ENCODE data around the gene SFI1.
A peak's percentile ranks its signal among the peaks of the same experiment; 100 is the strongest.

SFI1 gene

GRCh38 chr22:31488988-31489617, 7.2 kb upstream of the SFI1 start:
- H4K91ac ChIP-seq (ENCODE audit: low read depth, low read length, poor library complexity): no peak overlapping the region
- H2AK5ac ChIP-seq (ENCODE audit: low read depth, low read length): no peak overlapping the region
- peak overlapping the region; percentile 95 for H3K18ac ChIP-seq (ENCODE audit: low read length)
- peaks cover 4 to 9% of the 10 kb centered on the region in 2 donors for H3K4me1 ChIP-seq (ENCODE audit: control insufficient read depth in 2 of 2, insufficient read depth in 1 of 2, low read depth in 1 of 2, low read length in 2 of 2)
- H3K79me1 ChIP-seq (ENCODE audit: low read depth, low read length): peaks cover 3% of the 10 kb centered on the region
- no peaks in the 10 kb centered on the region for H3K27me3 ChIP-seq (ENCODE audit: control insufficient read depth in 3 of 3, insufficient read depth in 3 of 3, low read depth in 1 of 3, low read length in 3 of 3)
- H2BK12ac ChIP-seq (ENCODE audit: low read length): no peak overlapping the region
- DNase-seq (ENCODE audit: low spot score): peak; percentile 27
- H4K8ac ChIP-seq (ENCODE audit: low read depth, low read length): no peak overlapping the region
- H3K27ac ChIP-seq (replicated peaks; ENCODE audit: low read length): no peak overlapping the region
- peak overlapping the region; percentile 95 for H2AFZ ChIP-seq (ENCODE audit: low read length)
- no peak overlapping the region for H3K14ac ChIP-seq (ENCODE audit: low read length)
- no peak overlapping the region for H3K4ac ChIP-seq (ENCODE audit: low read length)
- no peak overlapping the region for H3K23ac ChIP-seq (ENCODE audit: low read depth, low read length, poor library complexity)
- peak overlapping the region; percentile 88 for H2BK5ac ChIP-seq (ENCODE audit: low read length)
- H3K4me2 ChIP-seq (ENCODE audit: insufficient read depth, low read length, poor library complexity, severe bottlenecking): peak overlapping the region; percentile 64
- H3K36me3 ChIP-seq (replicated peaks in 1 of 2; ENCODE audit: control insufficient read depth in 2 of 2, insufficient read depth in 2 of 2, low read length in 2 of 2): peaks cover 2 to 37% of the 10 kb centered on the region in 2 donors
- H2BK120ac ChIP-seq (ENCODE audit: low read depth, low read length): peak overlapping the region; percentile 77
- H3K9me3 ChIP-seq (replicated peaks in 1 of 2; ENCODE audit: control insufficient read depth in 2 of 2, insufficient read depth in 1 of 2, low read depth in 1 of 2, low read length in 2 of 2): no peaks in the 10 kb centered on the region
- H3K9ac ChIP-seq (ENCODE audit: low read depth, low read length, poor library complexity): peak overlapping the region; percentile 96
- no peak overlapping the region for H2BK15ac ChIP-seq (ENCODE audit: low read length)
- peak overlapping the region; percentile 80 to 97 for H3K4me3 ChIP-seq (ENCODE audit: low read length in 2 of 2)
- WGBS, 2 donors (ENCODE audit: extremely low coverage in 2 of 2, insufficient read length in 2 of 2, insufficient replicate concordance in 1 of 2): no CpG with 5 or more reads among the region's 61 CpGs

DNA sequence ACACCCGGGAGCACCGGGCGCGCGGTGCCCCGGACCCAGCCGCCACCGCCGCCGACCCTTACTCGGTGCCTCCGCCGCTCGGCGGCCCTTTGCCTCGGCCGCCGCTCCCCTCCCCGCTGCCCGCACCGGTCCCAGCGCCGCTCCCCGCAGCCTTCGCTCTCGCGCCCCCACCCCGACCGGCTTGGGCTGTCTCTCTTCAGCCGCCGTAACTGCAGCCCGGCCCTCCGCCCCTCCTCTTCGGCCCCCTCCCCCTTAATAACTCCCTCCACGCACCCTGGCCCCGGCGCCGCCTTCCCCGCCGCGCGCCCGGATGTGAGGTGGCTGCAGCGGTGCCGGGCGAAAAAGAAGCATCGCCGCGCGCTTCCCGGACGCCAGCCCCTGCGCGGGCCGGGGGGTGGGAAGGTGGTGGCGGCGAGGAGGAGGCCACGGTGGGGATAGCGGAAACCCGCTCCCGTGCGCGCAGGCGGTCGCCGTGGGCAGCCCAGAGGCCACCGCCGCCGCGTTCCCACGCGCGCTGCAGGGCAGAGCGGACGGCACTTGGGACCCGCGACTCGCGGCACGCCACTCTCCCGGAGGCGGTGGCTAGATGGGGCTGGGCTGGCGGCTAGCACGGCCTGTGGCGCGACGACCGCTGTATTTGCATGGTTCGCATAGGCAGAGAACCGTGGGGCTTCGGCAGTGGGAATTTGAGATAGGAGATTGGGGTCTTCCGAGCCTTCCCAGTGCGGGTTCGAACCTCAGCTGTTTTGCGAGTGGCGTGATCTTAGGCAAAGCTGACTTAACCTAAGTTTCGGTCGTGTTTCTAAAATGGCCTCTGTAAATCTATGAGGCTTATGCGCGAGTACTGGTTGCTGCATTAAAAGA, 6.5 kb upstream of the SFI1 start, which contains the start of gene EIF4ENIF1:
TSS of gene EIF4ENIF1 (minus strand) at position 211 of the 864 bp plus-strand sequence. CDS start 1,124 bp downstream, outside the sequence.
- Histone ChIP-seq H3K36me3 (replicated peaks in 1 of 2; ENCODE audit: control insufficient read depth in 2 of 2, insufficient read depth in 2 of 2, low read length in 2 of 2) (peaks cover 2 to 29% of the 10 kb centered on the region in 2 donors), H3K9me3 (replicated peaks in 1 of 2; ENCODE audit: control insufficient read depth in 2 of 2, insufficient read depth in 1 of 2, low read depth in 1 of 2, low read length in 2 of 2) (no peaks in the 10 kb centered on the region), H2BK120ac (ENCODE audit: low read depth, low read length) (peak within 1 kb of the TSS; percentile 77), H3K4ac (ENCODE audit: low read length) (peak within 1 kb of the TSS; percentile 57), H2BK5ac (ENCODE audit: low read length) (peak within 1 kb of the TSS; percentile 88), H2BK12ac (ENCODE audit: low read length) (peak within 1 kb of the TSS; percentile 75), H3K4me3 (ENCODE audit: low read length in 2 of 2) (peak within 1 kb of the TSS; percentile 80 to 97), H2BK15ac (ENCODE audit: low read length) (peak within 1 kb of the TSS; percentile 84), H3K79me1 (ENCODE audit: low read depth, low read length) (peaks cover 3% of the 10 kb centered on the region), H3K27ac (replicated peaks; ENCODE audit: low read length) (peak within 1 kb of the TSS; percentile 61), H2AK5ac (ENCODE audit: low read depth, low read length) (peak within 1 kb of the TSS; percentile 94), H4K8ac (ENCODE audit: low read depth, low read length) (no peak within 1 kb of the TSS), H3K4me2 (ENCODE audit: insufficient read depth, low read length, poor library complexity, severe bottlenecking) (peak within 1 kb of the TSS; percentile 83), H3K18ac (ENCODE audit: low read length) (peak within 1 kb of the TSS; percentile 98), H3K9ac (ENCODE audit: low read depth, low read length, poor library complexity) (peak within 1 kb of the TSS; percentile 98), H2AFZ (ENCODE audit: low read length) (peak within 1 kb of the TSS; percentile 95), H3K23ac (ENCODE audit: low read depth, low read length, poor library complexity) (peak within 1 kb of the TSS; percentile 76), H3K27me3 (ENCODE audit: control insufficient read depth in 3 of 3, insufficient read depth in 3 of 3, low read depth in 1 of 3, low read length in 3 of 3) (no peaks in the 10 kb centered on the region), H4K91ac (ENCODE audit: low read depth, low read length, poor library complexity) (peak within 1 kb of the TSS; percentile 76), H3K14ac (ENCODE audit: low read length) (peak within 1 kb of the TSS; percentile 92), H3K4me1 (ENCODE audit: control insufficient read depth in 2 of 2, insufficient read depth in 1 of 2, low read depth in 1 of 2, low read length in 2 of 2) (peaks cover 4 to 9% of the 10 kb centered on the region in 2 donors)
- no CpG with 5 or more reads among the region's 100 CpGs for WGBS, 2 donors (ENCODE audit: extremely low coverage in 2 of 2, insufficient read length in 2 of 2, insufficient replicate concordance in 1 of 2)
- peak; percentile 73 for DNase-seq (ENCODE audit: low spot score)

- Histone ChIP-seq H2AK5ac (ENCODE audit: low read depth, low read length) (peak overlapping the region; percentile 94), H3K4me1 (ENCODE audit: control insufficient read depth in 2 of 2, insufficient read depth in 1 of 2, low read depth in 1 of 2, low read length in 2 of 2) (peaks cover 4 to 9% of the 10 kb centered on the region in 2 donors), H2AFZ (ENCODE audit: low read length) (peak overlapping the region; percentile 95), H3K4me2 (ENCODE audit: insufficient read depth, low read length, poor library complexity, severe bottlenecking) (peak overlapping the region; percentile 83), H3K79me1 (ENCODE audit: low read depth, low read length) (peaks cover 3% of the 10 kb centered on the region), H3K4ac (ENCODE audit: low read length) (no peak overlapping the region), H2BK5ac (ENCODE audit: low read length) (peak overlapping the region; percentile 88), H2BK12ac (ENCODE audit: low read length) (no peak overlapping the region), H3K27me3 (ENCODE audit: control insufficient read depth in 3 of 3, insufficient read depth in 3 of 3, low read depth in 1 of 3, low read length in 3 of 3) (no peaks in the 10 kb centered on the region), H2BK120ac (ENCODE audit: low read depth, low read length) (no peak overlapping the region), H3K4me3 (ENCODE audit: low read length in 2 of 2) (peak overlapping the region; percentile 80 to 97), H3K36me3 (replicated peaks in 1 of 2; ENCODE audit: control insufficient read depth in 2 of 2, insufficient read depth in 2 of 2, low read length in 2 of 2) (peaks cover 2 to 23% of the 10 kb centered on the region in 2 donors), H2BK15ac (ENCODE audit: low read length) (no peak overlapping the region), H3K14ac (ENCODE audit: low read length) (peak overlapping the region; percentile 92), H3K23ac (ENCODE audit: low read depth, low read length, poor library complexity) (no peak overlapping the region), H3K9ac (ENCODE audit: low read depth, low read length, poor library complexity) (peak overlapping the region; percentile 33), H3K27ac (replicated peaks; ENCODE audit: low read length) (peak overlapping the region; percentile 61), H4K91ac (ENCODE audit: low read depth, low read length, poor library complexity) (no peak overlapping the region), H3K18ac (ENCODE audit: low read length) (peak overlapping the region; percentile 4), H3K9me3 (replicated peaks in 1 of 2; ENCODE audit: control insufficient read depth in 2 of 2, insufficient read depth in 1 of 2, low read depth in 1 of 2, low read length in 2 of 2) (no peaks in the 10 kb centered on the region), H4K8ac (ENCODE audit: low read depth, low read length) (no peak overlapping the region)
- DNase-seq (ENCODE audit: low spot score): peak; percentile 26
- WGBS, 2 donors (ENCODE audit: extremely low coverage in 2 of 2, insufficient read length in 2 of 2, insufficient replicate concordance in 1 of 2): no CpG with 5 or more reads among the region's 15 CpGs
These were observed 5.8 kb upstream of the SFI1 start for GRCh38 chr22:31490496-31490925.

Measured in neuronal stem cell (in vitro differentiated cells).